Prostate gland (tissue), 2 donors: ENCODE measurements around the gene NCOA5. TPM values are rescaled to one million over a fixed set of nuclear protein-coding genes. Genes with fewer than 3 reads are reported as not detected.

Experiments used
- DNase-seq: peaks from one replicate; pipeline ENCODE4 v3.0.0-alpha.2; 2019; ENCODE audit warnings: low spot score
- H3K27ac ChIP-seq, 2 donors: fragments of 200-600 bp; sonication (generic); 2 replicates each; pipeline ENCODE4 v1.5.1; 2017 to 2019
- H3K27me3 ChIP-seq: fragments of 200-600 bp; sonication (generic); replicated peaks from 2 replicates; pipeline ENCODE4 v1.5.1; 2019; ENCODE audit not compliant: insufficient read depth
- H3K36me3 ChIP-seq, 2 donors: fragments of 200-600 bp; sonication (generic); 1 replicate in 1 of 2; 2 replicates in 1 of 2; pipeline versions ENCODE4 v1.5.1 to v1.8.1; 2017 to 2019
- H3K4me1 ChIP-seq: fragments of 200-600 bp; sonication (generic); replicated peaks from 2 replicates; pipeline ENCODE4 v1.5.1; 2019
- H3K4me3 ChIP-seq, 2 donors: fragments of 200-600 bp; sonication (generic); 2 replicates each; pipeline ENCODE4 v1.5.1; 2017 to 2019
- H3K9me3 ChIP-seq: fragments of 200-600 bp; sonication (generic); 2 replicates; pipeline ENCODE4 v1.5.1; 2017
- CTCF ChIP-seq, 4 experiments: fragments of 200-600 bp in 2 of 4; fragments of 450-650 bp in 2 of 4; sonication (generic) in 2 of 4; IDR thresholded peaks; 1 replicate in 3 of 4; 2 replicates in 1 of 4; pipeline ENCODE4 v1.5.1; 2016 to 2019; ENCODE audit warnings: antibody characterized with exemption in 4 of 4, mild to moderate bottlenecking in 2 of 4, moderate library complexity in 2 of 4
- POLR2A ChIP-seq: fragments of 450-650 bp; IDR thresholded peaks from one replicate; pipeline ENCODE4 v1.6.1; 2016; ENCODE audit warnings: antibody characterized with exemption, mild to moderate bottlenecking
- POLR2AphosphoS5 ChIP-seq: sonication (generic); formaldehyde crosslinking; IDR thresholded peaks from one replicate; pipeline ENCODE4 v1.6.1; 2017; ENCODE audit warnings: antibody characterized with exemption
- WGBS: methylation state at CpG from one replicate; pipeline ENCODE4 v1.1.5; 2018; 5-methylcytosine and 5-hydroxymethylcytosine counted together
- intact Hi-C: fragments of 100-400 bp; cut with DNase I; formaldehyde crosslinking; loops from one replicate; pipeline ENCODE4 v1.14.2; 2022
- total RNA-seq, 2 donors: library from RNA; depleted of rRNA; stranded (reverse); fragments of >200 nt; gene quantifications; one replicate each; pipeline ENCODE4 v1.1.0, GENCODE V29; 2016

The NCOA5 gene
- total RNA-seq, 2 donors from 2014 or later = 41.0 to 50.6 TPM

- intact Hi-C loops = loop anchor here (5.0 kb wide), 1 partner anchor 217 kb away; no protein-coding TSS in a partner anchor
- H3K9me3 ChIP-seq = no peaks in the 10 kb centered on the region
- no peak for DNase-seq
- H3K4me1 ChIP-seq = no peaks in the 10 kb centered on the region
- no peak overlapping the region for H3K4me3 ChIP-seq
- H3K36me3 ChIP-seq = no peaks in the 10 kb centered on the region
- TF ChIP-seq POLR2AphosphoS5 (no peak), CTCF (IDR thresholded peaks at IDR 0.05) (no peak), POLR2A (no peak)
- H3K27ac ChIP-seq = no peak overlapping the region
- 36% methylated on average over 5 of the region's 5 CpGs for WGBS
- H3K27me3 ChIP-seq = peaks cover 4% of the 10 kb centered on the region
Observed at GRCh38 chr20:46129955-46130481, 40.3 kb upstream of the NCOA5 start.

- Histone ChIP-seq H3K9me3 (no peaks in the 10 kb centered on the region), H3K36me3 (no peaks in the 10 kb centered on the region), H3K27ac (no peak overlapping the region), H3K4me3 (no peak overlapping the region), H3K4me1 (no peaks in the 10 kb centered on the region), H3K27me3 (peaks cover 4% of the 10 kb centered on the region)
- TF ChIP-seq POLR2A = no peak
- TF ChIP-seq POLR2AphosphoS5 = no peak
- peak; percentile 35 to 58 (median 44) for TF ChIP-seq CTCF (IDR thresholded peaks at IDR 0.05)
- intact Hi-C loops = no loop called here
- DNase-seq = no peak
- WGBS = 33% methylated on average over 12 of the region's 16 CpGs
Observed at GRCh38 chr20:46128310-46129151, 38.8 kb upstream of the NCOA5 start.

GRCh38 chr20:46127396-46128010 is 37.7 kb upstream of the NCOA5 start:
- DNase-seq = no peak
- no peak overlapping the region for H3K27ac ChIP-seq
- peaks cover 4% of the 10 kb centered on the region for H3K27me3 ChIP-seq
- no peak for TF ChIP-seq POLR2A
- no peaks in the 10 kb centered on the region for H3K4me1 ChIP-seq
- WGBS = 84% methylated on average over 11 of the region's 11 CpGs
- H3K9me3 ChIP-seq = no peaks in the 10 kb centered on the region
- intact Hi-C loops = no loop called here
- peaks cover 4 to 5% of the 10 kb centered on the region in 2 donors for H3K36me3 ChIP-seq
- no peak overlapping the region for H3K4me3 ChIP-seq

- TF ChIP-seq POLR2AphosphoS5 (no peak), POLR2A (no peak), CTCF (IDR thresholded peaks at IDR 0.05) (no peak)
- Histone ChIP-seq H3K9me3 (no peaks in the 10 kb centered on the region), H3K27ac (no peak overlapping the region), H3K27me3 (peaks cover 4% of the 10 kb centered on the region), H3K36me3 (peaks cover 4 to 5% of the 10 kb centered on the region in 2 donors), H3K4me3 (no peak overlapping the region), H3K4me1 (no peaks in the 10 kb centered on the region)
- no peak for DNase-seq
- intact Hi-C loops = no loop called here
- WGBS = 59% methylated on average over 5 of the region's 5 CpGs
Observed at GRCh38 chr20:46126440-46127056, 36.8 kb upstream of the NCOA5 start.

- no peaks in the 10 kb centered on the region for H3K27me3 ChIP-seq
- H3K4me3 ChIP-seq = no peak overlapping the region
- H3K4me1 ChIP-seq = no peaks in the 10 kb centered on the region
- H3K36me3 ChIP-seq = peaks cover 4 to 5% of the 10 kb centered on the region in 2 donors
- 89% methylated on average over 11 of the region's 11 CpGs for WGBS
- no peaks in the 10 kb centered on the region for H3K9me3 ChIP-seq
- H3K27ac ChIP-seq = no peak overlapping the region
- DNase-seq = no peak
- intact Hi-C loops = no loop called here
- no peak for TF ChIP-seq CTCF (IDR thresholded peaks at IDR 0.05)
- TF ChIP-seq POLR2A = no peak
- TF ChIP-seq POLR2AphosphoS5 = no peak
Observed at GRCh38 chr20:46123482-46124245, 33.9 kb upstream of the NCOA5 start.
